ENCODE data around the gene MAP3K7CL.
A peak's percentile ranks its signal among the peaks of the same experiment; 100 is the strongest.

MAP3K7CL gene

DNA sequence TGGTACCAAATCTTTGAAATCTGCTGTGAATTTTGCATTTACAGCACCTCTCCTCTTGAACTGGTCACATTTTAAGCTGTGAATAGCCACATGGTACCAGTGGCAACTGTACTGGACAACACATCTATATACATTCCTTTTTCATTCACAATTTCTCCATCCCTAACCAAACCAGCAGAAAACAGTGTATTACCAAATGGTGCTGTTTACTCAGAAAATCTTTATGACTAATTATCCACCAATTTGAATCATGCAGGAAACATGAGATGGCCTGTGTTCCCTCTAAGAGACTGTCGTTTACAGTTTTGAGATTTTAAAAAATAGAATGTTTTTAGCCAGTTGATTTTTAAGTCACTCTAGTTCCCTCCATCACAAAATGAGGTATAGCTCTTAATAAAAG lies 39.4 kb upstream of the MAP3K7CL start:
- ChIA-PET CTCF (interaction anchor here (0.7 to 9.8 kb wide), 11 partner anchors 10 to 760 kb away, joined by 3 to 138 read pairs (median 4); no protein-coding TSS in a partner anchor), POLR2A (interaction anchor here (1.0 kb wide), 1 partner anchor 209 kb away, joined by 3 read pairs; no protein-coding TSS in a partner anchor)
- TF ChIP-seq, protein P1, sequence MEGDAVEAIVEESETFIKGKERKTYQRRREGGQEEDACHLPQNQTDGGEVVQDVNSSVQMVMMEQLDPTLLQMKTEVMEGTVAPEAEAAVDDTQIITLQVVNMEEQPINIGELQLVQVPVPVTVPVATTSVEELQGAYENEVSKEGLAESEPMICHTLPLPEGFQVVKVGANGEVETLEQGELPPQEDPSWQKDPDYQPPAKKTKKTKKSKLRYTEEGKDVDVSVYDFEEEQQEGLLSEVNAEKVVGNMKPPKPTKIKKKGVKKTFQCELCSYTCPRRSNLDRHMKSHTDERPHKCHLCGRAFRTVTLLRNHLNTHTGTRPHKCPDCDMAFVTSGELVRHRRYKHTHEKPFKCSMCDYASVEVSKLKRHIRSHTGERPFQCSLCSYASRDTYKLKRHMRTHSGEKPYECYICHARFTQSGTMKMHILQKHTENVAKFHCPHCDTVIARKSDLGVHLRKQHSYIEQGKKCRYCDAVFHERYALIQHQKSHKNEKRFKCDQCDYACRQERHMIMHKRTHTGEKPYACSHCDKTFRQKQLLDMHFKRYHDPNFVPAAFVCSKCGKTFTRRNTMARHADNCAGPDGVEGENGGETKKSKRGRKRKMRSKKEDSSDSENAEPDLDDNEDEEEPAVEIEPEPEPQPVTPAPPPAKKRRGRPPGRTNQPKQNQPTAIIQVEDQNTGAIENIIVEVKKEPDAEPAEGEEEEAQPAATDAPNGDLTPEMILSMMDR (IDR thresholded peaks at IDR 0.05; ENCODE audit: insufficient read depth, low read length, missing control alignments): no peak
- no peak overlapping the region for H3K4me3 ChIP-seq (ENCODE audit: low read depth, low read length)
- DNase-seq (ENCODE audit: low read depth, low spot score): no peak

DNA sequence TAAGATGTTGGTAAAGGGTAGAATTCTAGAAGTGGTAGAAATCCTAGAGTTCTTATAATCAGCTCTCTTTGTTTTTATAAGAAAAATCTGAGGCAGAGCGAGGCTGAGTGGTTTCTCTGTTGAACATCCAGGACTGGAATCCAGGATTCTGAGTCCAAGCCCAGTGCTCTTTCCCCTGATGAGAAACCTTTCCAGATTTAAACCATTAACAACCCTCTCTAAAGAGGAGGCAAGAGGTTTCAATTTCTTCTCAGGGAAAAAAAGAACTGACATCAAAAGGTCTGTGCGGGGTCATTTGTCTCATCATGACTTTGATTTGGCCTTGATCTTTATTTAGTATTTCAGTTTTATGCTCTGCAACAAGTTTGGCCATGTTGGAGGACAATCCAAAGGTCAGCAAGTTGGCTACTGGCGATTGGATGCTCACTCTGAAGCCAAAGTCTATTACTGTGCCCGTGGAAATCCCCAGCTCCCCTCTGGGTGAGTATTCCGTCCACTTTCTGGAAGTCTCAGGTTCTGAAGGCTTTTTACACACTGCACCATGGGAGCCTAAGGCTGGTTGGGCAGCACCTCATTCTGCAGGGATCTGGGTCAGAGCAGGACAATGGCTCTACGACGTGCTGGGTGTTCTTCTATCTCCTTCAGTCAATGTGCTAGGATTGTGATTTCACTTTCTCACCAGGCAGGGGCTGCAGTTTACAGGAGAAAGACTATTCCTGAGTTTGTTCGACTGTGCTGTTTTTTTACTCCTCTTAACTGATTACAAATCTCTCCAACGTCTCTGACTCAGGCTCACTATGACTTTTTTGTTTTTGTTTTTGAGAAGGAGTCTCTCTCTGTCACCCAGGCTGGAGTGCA lies 38.1 kb upstream of the MAP3K7CL start:
- DNase-seq (ENCODE audit: low read depth, low spot score): no peak
- ChIA-PET CTCF (interaction anchor here (0.8 to 9.8 kb wide), 8 partner anchors 10 to 759 kb away, joined by 3 to 138 read pairs (median 12); no protein-coding TSS in a partner anchor), POLR2A (interaction anchor here (0.7 to 1.5 kb wide), 4 partner anchors 207 to 211 kb away, joined by 3 to 4 read pairs (median 3); no protein-coding TSS in a partner anchor)
- no peak overlapping the region for H3K4me3 ChIP-seq (ENCODE audit: low read depth, low read length)
- TF ChIP-seq, protein P1 (IDR thresholded peaks at IDR 0.05; ENCODE audit: insufficient read depth, low read length, missing control alignments): peak; percentile 19

DNA sequence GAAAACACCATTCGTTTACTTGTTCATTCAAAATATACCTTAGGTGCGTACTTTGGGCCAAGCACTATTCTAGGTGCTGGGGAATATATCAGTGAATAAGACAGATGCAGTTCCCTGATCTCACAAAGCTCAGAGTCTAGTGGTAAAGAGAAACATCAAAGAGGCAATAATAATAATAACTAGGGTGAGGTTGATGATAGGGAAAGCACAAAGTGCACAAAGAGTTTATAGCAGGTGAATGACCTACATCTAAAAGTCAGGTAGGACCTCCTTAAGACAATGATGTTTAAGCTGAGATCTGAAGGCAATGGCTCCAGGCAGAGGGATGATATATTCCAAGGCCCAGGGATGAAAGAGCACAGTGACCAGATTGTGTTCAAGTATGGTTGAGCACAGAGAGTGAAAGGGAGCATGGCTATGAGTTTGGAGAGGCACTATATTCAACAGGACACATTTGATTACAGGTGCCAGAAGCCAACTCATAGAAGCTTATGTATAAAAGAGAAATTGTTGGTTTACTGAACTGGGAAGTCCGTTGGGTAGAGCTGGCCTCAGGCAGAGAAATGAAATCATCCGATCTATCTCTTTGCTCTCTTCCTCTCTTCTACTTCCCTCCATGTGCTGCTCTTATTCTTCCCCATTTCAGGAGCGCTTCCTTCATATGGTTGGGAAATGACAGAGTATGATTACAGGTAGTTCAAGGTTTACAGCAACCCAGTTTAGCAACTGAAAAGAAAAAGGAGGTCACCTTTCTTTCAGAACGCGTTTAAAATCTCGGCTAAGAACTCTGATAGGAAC lies 34.0 kb upstream of the MAP3K7CL start:
- POLR2A ChIA-PET: no interaction called here
- CTCF ChIA-PET: interaction anchor here (0.6 to 9.8 kb wide), 2 partner anchors 37 to 275 kb away, joined by 3 to 138 read pairs; no protein-coding TSS in a partner anchor
- no peak overlapping the region for H3K4me3 ChIP-seq (ENCODE audit: low read depth, low read length)
- no peak for DNase-seq (ENCODE audit: low read depth, low spot score)
- TF ChIP-seq, protein P1 (IDR thresholded peaks at IDR 0.05; ENCODE audit: insufficient read depth, low read length, missing control alignments): no peak

DNA sequence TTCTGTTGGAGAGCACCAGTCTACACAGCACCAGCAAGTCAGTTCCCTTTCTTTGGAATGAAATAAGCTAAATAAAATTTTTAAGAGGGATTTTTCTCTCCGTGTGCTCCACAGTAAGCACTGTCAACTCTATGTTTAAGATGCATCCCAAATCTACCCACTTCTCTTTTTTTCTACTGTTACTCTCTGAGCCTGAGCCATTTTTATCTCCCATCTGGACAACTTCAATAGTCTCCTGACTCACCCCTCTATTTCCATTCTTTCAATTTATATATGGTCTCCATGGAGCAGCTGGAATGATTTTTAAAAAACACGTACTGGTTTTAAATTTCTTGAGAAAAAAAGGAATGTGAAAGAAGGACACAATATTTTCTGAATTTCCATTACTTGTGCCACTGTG lies 32.3 kb upstream of the MAP3K7CL start:
- H3K4me3 ChIP-seq (ENCODE audit: low read depth, low read length): no peak overlapping the region
- TF ChIP-seq, protein P1 (IDR thresholded peaks at IDR 0.05; ENCODE audit: insufficient read depth, low read length, missing control alignments): no peak
- no peak for DNase-seq (ENCODE audit: low read depth, low spot score)
- ChIA-PET POLR2A (interaction anchor here (0.6 to 0.8 kb wide), 3 partner anchors 47 to 202 kb away, joined by 3 to 4 read pairs (median 4); no protein-coding TSS in a partner anchor), CTCF (interaction anchor here (1.0 to 1.9 kb wide), 6 partner anchors 8 to 401 kb away, joined by 3 to 5 read pairs (median 4); no protein-coding TSS in a partner anchor)

DNA sequence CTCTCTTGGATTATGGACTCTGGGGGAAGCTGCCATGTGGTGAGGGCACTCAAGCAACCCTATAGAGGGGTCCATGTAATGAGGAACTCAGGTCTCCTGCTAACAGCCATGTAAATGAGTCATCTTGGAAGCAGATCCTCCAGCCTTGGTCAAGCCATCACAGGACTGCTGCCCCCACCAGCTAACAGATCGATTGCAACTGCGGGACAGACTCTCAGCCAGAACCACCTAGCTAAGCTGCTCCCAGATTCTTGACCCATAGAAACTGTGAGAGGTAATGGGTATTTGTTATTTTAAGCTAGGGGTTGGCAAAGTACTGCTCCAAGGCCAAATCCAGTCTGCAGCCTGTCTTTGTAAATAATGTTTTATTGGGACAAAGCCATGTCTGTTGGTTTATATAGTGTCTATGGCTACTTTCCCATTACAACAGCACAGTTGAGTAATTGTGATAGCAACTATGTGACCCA lies 27.6 kb upstream of the MAP3K7CL start:
- no peak overlapping the region for H3K4me3 ChIP-seq (ENCODE audit: low read depth, low read length)
- DNase-seq (ENCODE audit: low read depth, low spot score): no peak
- POLR2A ChIA-PET: no interaction called here
- TF ChIP-seq, protein P1 (IDR thresholded peaks at IDR 0.05; ENCODE audit: insufficient read depth, low read length, missing control alignments): no peak
- CTCF ChIA-PET: interaction anchor here (0.9 to 1.4 kb wide), 4 partner anchors 9 to 269 kb away, joined by 3 to 5 read pairs (median 3); no protein-coding TSS in a partner anchor
